GM06990 (cell line): ENCODE measurements around the gene LNP1.
A peak's percentile ranks its signal among the peaks of the same experiment; 100 is the strongest.

Source experiments
- DNase-seq: peaks from one replicate; pipeline ENCODE4 v3.0.0-alpha.2; 2011; ENCODE audit not compliant: insufficient read length; ENCODE audit errors: extremely low read depth
- H3K27me3 ChIP-seq: replicated peaks from 2 replicates; pipeline ENCODE4 v1.6.0; 2011; ENCODE audit warnings: low read length; ENCODE audit not compliant: control insufficient read depth, insufficient read depth
- H3K36me3 ChIP-seq: 2 replicates; pipeline ENCODE4 v1.5.1; 2011; ENCODE audit warnings: low read length; ENCODE audit not compliant: control insufficient read depth, insufficient read depth
- H3K4me3 ChIP-seq: replicated peaks from 2 replicates; pipeline ENCODE4 v1.5.1; 2011; ENCODE audit warnings: low read depth, mild to moderate bottlenecking, control low read depth, low read length
- TF ChIP-seq, protein P1 (sequence below): IDR thresholded peaks from 2 replicates; pipeline ENCODE4 v1.5.1; 2011; ENCODE audit warnings: low read length, control low read depth, mild to moderate bottlenecking, inconsistent platforms; ENCODE audit not compliant: insufficient read depth, poor library complexity, severe bottlenecking

Gene LNP1

GRCh38 chr3:100400419-100400779 is 940 bp upstream of the LNP1 start:
- Histone ChIP-seq H3K27me3 (no peaks in the 10 kb centered on the region), H3K36me3 (no peaks in the 10 kb centered on the region), H3K4me3 (peak overlapping the region; percentile 81)
- TF ChIP-seq, protein P1, sequence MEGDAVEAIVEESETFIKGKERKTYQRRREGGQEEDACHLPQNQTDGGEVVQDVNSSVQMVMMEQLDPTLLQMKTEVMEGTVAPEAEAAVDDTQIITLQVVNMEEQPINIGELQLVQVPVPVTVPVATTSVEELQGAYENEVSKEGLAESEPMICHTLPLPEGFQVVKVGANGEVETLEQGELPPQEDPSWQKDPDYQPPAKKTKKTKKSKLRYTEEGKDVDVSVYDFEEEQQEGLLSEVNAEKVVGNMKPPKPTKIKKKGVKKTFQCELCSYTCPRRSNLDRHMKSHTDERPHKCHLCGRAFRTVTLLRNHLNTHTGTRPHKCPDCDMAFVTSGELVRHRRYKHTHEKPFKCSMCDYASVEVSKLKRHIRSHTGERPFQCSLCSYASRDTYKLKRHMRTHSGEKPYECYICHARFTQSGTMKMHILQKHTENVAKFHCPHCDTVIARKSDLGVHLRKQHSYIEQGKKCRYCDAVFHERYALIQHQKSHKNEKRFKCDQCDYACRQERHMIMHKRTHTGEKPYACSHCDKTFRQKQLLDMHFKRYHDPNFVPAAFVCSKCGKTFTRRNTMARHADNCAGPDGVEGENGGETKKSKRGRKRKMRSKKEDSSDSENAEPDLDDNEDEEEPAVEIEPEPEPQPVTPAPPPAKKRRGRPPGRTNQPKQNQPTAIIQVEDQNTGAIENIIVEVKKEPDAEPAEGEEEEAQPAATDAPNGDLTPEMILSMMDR, result no peak
- no peak for DNase-seq

DNA sequence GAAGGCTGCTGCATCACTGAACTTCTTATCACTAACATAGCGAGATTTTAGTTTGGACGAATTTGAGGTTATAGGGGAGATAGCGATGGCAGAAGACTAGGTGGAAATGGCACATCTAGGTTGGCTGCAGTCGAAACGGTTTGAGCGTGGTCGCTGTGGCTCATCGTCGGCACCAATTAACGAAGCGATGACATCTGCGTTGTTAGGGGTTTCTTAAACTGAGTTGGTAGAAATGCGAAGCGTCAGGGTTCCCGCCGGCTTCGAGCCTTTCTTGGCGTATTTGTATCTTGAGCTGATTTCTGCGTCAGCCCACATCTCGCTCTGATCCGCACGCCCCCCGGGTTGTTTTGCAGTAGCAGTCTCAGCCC is 319 bp downstream of the LNP1 start:
- TF ChIP-seq, protein P1, result no peak
- no peaks in the 10 kb centered on the region for H3K36me3 ChIP-seq
- H3K4me3 ChIP-seq, result peak overlapping the region; percentile 81
- H3K27me3 ChIP-seq, result no peaks in the 10 kb centered on the region
- no peak for DNase-seq

DNA sequence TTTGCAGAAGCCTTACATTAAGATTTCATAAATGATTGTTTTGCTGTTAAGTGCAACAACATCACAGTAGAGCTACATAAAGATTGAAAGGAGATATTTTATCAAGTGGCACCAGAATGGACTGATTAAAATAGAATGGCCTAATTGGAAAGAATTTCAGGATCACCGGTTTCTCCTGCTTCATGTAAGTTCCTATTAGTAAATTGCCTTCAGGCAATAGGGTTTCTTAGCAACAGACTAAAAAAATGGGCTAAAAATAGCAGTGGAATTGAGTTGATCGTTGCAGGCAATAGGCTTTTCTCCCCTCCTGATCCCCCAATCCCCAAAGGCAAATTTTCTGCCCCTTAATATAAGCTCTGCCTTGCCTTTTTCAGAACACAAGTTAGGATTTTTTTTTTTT is 917 bp downstream of the LNP1 start:
- TF ChIP-seq, protein P1, result no peak
- peak overlapping the region; percentile 81 for H3K4me3 ChIP-seq
- no peaks in the 10 kb centered on the region for H3K36me3 ChIP-seq
- no peaks in the 10 kb centered on the region for H3K27me3 ChIP-seq
- no peak for DNase-seq

DNA sequence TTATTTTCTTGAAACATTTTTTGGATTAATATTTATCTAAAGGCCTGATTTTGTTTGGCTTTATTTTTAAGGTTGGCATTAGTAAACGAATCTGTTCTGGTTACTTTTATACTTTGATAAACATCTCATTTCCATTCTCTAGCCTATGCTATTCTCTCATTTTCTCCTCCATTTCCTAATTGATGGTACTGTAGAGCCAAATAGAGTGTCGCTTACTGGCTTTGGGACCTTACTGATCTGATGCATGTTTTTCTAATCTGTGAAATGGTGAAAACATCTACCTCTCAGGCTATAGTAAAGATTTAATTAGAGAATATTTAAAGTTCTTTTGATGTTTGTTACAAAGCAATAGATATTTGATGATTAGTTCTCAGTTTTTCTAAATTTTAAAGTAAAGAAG is 1.6 kb downstream of the LNP1 start:
- Histone ChIP-seq H3K27me3 (no peaks in the 10 kb centered on the region), H3K36me3 (no peaks in the 10 kb centered on the region), H3K4me3 (peak overlapping the region; percentile 81)
- TF ChIP-seq, protein P1, result no peak
- DNase-seq, result no peak

GRCh38 chr3:100403362-100404249 is 2.3 kb downstream of the LNP1 start:
- TF ChIP-seq, protein P1, result peak; percentile 18
- peak overlapping the region; percentile 81 for H3K4me3 ChIP-seq
- no peaks in the 10 kb centered on the region for H3K27me3 ChIP-seq
- DNase-seq, result no peak
- H3K36me3 ChIP-seq, result no peaks in the 10 kb centered on the region

DNA sequence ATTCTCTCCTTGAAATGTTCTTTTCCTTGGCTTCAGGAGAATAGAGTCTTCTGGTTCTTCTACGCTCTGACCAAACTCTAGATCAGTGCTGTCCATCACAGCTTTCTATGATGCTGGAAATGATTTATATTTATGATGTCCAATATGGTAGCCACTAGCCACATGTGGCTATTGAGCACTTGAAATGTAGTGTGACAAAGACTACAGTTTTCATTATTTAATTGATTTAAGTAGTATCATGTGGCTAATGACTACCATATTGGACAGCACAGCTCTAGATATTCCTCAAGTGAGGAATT is 2.9 kb downstream of the LNP1 start:
- no peak for DNase-seq
- no peak overlapping the region for H3K4me3 ChIP-seq
- H3K27me3 ChIP-seq, result no peaks in the 10 kb centered on the region
- TF ChIP-seq, protein P1, result no peak
- no peaks in the 10 kb centered on the region for H3K36me3 ChIP-seq
